Measurements from ENCODE around the gene MBD6.

- TF ChIP-seq CTCF (IDR thresholded peaks at IDR 0.05; ENCODE audit: insufficient read depth, low read length, poor library complexity, severe bottlenecking) (no peak), EZH2phosphoT487 (conservative IDR thresholded peaks at IDR 0.05; ENCODE audit: low read length) (no peak)
Observed at GRCh38 chr12:57549203-57549908, 26.7 kb downstream of the MBD6 start.

Measured in SU-DHL-6 (cell line).